Large intestine (tissue), 3 donors: ENCODE results near the gene ZNF614. TPM values are rescaled to one million over a fixed set of nuclear protein-coding genes. Genes with fewer than 3 reads are reported as not detected.
"Not testable (repeated sequence)": the region's sequence is repeated elsewhere in the genome, so short reads cannot be mapped to it uniquely, and the experiment has no call there.

Experiments used
- DNase-seq, 2 donors: peaks; one replicate each; pipeline versions ENCODE4 v3.0.0 to v3.0.0-alpha.2; 2013
- H3K27ac ChIP-seq: one replicate; pipeline ENCODE4 v1.5.1; 2013; ENCODE audit warnings: low read length
- H3K27me3 ChIP-seq: 2 replicates; pipeline ENCODE4 v1.6.1; 2013; ENCODE audit warnings: low read length; ENCODE audit not compliant: control insufficient read depth, insufficient read depth
- H3K36me3 ChIP-seq: 2 replicates; pipeline ENCODE4 v1.6.1; 2013; ENCODE audit warnings: low read length; ENCODE audit not compliant: control insufficient read depth, insufficient read depth
- H3K4me1 ChIP-seq: one replicate; pipeline ENCODE4 v1.6.1; 2013; ENCODE audit warnings: low read length; ENCODE audit not compliant: control insufficient read depth, insufficient read depth
- H3K4me3 ChIP-seq: one replicate; pipeline ENCODE4 v1.5.1; 2013; ENCODE audit warnings: low read length
- H3K9me3 ChIP-seq: one replicate; pipeline ENCODE4 v1.6.1; 2013; ENCODE audit warnings: mild to moderate bottlenecking, low read depth, low read length, moderate library complexity; ENCODE audit not compliant: control insufficient read depth
- WGBS: methylation state at CpG from one replicate; pipeline ENCODE4 v1.1.5; 2013; ENCODE audit warnings: low lambda C conversion rate; ENCODE audit not compliant: insufficient coverage; 5-methylcytosine and 5-hydroxymethylcytosine counted together
- polyA plus RNA-seq: library from polyadenylated mRNA; unstranded; fragments of 120-200 nt; gene quantifications from one replicate; pipeline ENCODE4 v1.2.1, GENCODE V29; 2013

Gene ZNF614
- polyA plus RNA-seq, 1 donor = 8.1 TPM

DNA sequence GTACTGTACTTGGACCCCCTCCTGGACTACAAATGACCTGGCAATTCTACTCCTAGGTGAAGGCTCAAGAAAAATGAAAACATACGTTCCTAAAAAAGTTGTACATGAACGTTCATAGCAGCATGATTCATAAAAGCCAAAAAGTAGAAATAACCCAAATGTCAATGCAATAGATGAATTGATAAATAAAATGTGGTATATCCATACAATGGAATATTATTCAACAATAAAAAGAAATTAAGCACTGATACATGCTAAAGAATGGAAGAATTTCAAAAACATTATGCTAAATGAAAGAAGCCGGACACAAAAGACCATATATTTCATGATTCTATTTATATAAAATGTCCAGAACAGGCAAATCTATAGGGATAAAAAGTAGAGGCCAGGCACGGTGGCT is 11.0 kb upstream of the ZNF614 start:
- 100% methylated on average over 3 of the region's 4 CpGs for WGBS
- H3K4me1 ChIP-seq = no peaks in the 10 kb centered on the region
- no peak overlapping the region for H3K27ac ChIP-seq
- H3K27me3 ChIP-seq = no peaks in the 10 kb centered on the region
- H3K4me3 ChIP-seq = no peak overlapping the region
- no peak for DNase-seq
- H3K9me3 ChIP-seq = peaks cover 46% of the 10 kb centered on the region
- peaks cover 74% of the 10 kb centered on the region for H3K36me3 ChIP-seq

- WGBS = 94% methylated on average over 5 of the region's 12 CpGs
- peaks cover 49% of the 10 kb centered on the region for H3K9me3 ChIP-seq
- DNase-seq = no peak
- no peaks in the 10 kb centered on the region for H3K4me1 ChIP-seq
- no peak overlapping the region for H3K27ac ChIP-seq
- H3K4me3 ChIP-seq = no peak overlapping the region
- H3K36me3 ChIP-seq = peaks cover 50% of the 10 kb centered on the region
- no peaks in the 10 kb centered on the region for H3K27me3 ChIP-seq
These were observed 6.0 kb upstream of the ZNF614 start for GRCh38 chr19:52034051-52034728.

GRCh38 chr19:52028780-52029123 is 573 bp upstream of the ZNF614 start:
- Histone ChIP-seq H3K27me3 (no peaks in the 10 kb centered on the region), H3K27ac (peak overlapping the region; percentile 97), H3K4me3 (peak overlapping the region; percentile 91), H3K9me3 (peaks cover 25% of the 10 kb centered on the region), H3K4me1 (no peaks in the 10 kb centered on the region), H3K36me3 (peaks cover 24% of the 10 kb centered on the region)
- no peak for DNase-seq
- no CpG with 5 or more reads among the region's 5 CpGs for WGBS

- not testable (repeated sequence) for H3K27me3 ChIP-seq, DNase-seq, H3K27ac ChIP-seq, H3K4me3 ChIP-seq, H3K4me1 ChIP-seq
- no CpG with 5 or more reads among the region's 15 CpGs for WGBS
- Histone ChIP-seq H3K9me3 (peaks cover 25% of the 10 kb centered on the region), H3K36me3 (peaks cover 38% of the 10 kb centered on the region)
These were observed 1.8 kb downstream of the ZNF614 start for GRCh38 chr19:52026255-52026990.

DNA sequence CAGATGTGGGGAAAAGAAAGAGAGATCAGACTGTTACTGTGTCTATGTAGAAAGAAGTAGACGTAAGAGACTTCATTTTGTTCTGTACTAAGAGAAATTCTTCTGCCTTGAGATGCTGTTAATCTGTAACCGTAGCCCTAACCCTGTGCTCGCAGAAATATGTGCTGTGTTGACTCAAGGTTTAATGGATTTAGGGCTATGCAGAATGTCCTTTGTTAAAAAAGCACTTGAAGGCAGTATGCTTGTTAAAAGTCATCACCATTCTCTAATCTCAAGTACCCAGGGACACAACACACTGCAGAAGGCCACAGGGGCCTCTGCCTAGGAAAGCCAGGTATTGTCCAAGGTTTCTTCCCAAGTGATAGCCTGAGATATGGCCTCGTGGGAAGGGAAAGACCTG is 3.7 kb downstream of the ZNF614 start:
- H3K4me3 ChIP-seq, H3K4me1 ChIP-seq, DNase-seq, H3K27ac ChIP-seq, H3K27me3 ChIP-seq: not testable (repeated sequence)
- Histone ChIP-seq H3K9me3 (peaks cover 29% of the 10 kb centered on the region), H3K36me3 (peaks cover 56% of the 10 kb centered on the region)
- 80% methylated on average over 2 of the region's 4 CpGs for WGBS

DNA sequence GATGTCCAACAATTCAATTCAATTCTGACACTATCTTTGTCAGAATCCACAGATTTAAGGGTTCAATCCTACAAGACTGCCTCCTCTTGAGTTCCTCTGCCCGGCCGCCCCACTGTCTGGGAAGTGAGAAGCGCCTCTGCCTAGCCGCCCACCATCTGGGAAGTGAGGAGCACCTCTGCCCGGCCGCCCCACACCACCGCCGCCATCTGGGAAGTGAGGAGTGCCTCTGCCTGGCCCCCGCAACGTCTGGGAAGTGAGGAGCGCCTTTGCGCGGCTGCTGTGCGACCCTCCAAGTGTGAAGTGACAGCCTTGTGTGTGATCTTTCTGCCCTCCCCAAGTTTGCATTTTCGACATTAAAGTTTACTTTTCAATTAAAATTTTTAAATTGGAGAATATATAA is 6.0 kb downstream of the ZNF614 start:
- Histone ChIP-seq H3K9me3 (peaks cover 42% of the 10 kb centered on the region), H3K4me3 (no peak overlapping the region), H3K27ac (no peak overlapping the region), H3K36me3 (peaks cover 71% of the 10 kb centered on the region), H3K27me3 (no peaks in the 10 kb centered on the region), H3K4me1 (no peaks in the 10 kb centered on the region)
- DNase-seq = no peak
- no CpG with 5 or more reads among the region's 15 CpGs for WGBS

DNA sequence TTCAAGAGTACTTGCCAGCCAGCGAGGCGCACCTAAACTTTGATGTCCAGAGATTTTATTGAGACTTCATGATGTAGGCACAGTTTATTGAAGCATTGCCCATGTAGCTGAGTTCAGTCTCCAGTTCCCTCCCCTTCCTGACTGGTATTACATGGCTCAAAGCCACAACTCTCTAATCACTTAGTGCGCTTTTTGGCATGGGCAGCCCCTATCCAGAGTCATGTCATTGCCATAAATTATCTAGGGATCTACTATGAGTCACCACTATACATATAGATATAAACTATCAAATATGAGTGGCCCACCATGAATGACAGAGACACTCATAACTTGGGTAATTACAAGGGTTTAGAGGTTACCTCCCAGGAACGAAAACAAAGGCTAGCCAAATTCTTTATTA is 7.7 kb downstream of the ZNF614 start:
- Histone ChIP-seq H3K36me3 (peaks cover 82% of the 10 kb centered on the region), H3K4me3 (no peak overlapping the region), H3K27me3 (no peaks in the 10 kb centered on the region), H3K9me3 (peaks cover 44% of the 10 kb centered on the region), H3K27ac (no peak overlapping the region), H3K4me1 (no peaks in the 10 kb centered on the region)
- no CpG with 5 or more reads among the region's 4 CpGs for WGBS
- no peak for DNase-seq

DNA sequence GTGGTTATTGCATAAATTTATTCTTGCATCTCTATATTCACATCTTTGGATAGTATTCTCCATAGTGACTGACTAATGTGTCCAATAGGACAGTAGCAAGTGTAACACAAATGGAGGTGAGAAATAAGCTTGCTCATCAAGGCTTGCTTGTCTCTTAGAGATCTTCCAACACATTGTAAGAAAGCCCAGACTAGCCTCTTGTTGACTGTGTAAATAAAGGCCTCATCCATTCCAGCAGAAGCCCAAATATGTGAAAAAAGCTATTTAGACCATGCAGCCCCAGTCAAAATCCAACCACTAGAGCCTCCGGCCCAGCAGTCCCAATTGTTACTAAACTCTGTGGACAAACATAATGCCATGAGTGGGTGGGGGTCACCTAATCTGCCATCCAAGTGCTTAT is 17.5 kb downstream of the ZNF614 start:
- Histone ChIP-seq H3K4me1 (peaks cover 3% of the 10 kb centered on the region), H3K27me3 (no peaks in the 10 kb centered on the region), H3K27ac (no peak overlapping the region), H3K4me3 (no peak overlapping the region), H3K36me3 (peaks cover 10% of the 10 kb centered on the region), H3K9me3 (peaks cover 24% of the 10 kb centered on the region)
- no CpG with 5 or more reads among the region's 1 CpG for WGBS
- no peak for DNase-seq

- WGBS = no CpG with 5 or more reads among the region's 44 CpGs
- Histone ChIP-seq H3K27ac (peak within 1 kb of the TSS; percentile 75), H3K36me3 (peaks cover 16% of the 10 kb centered on the region)
These were observed 20.2 kb downstream of the ZNF614 start, which contains the start of gene ZNF615 for GRCh38 chr19:52007806-52008557. Gene ZNF615, minus strand, starts transcription at chr19:52008211. Its CDS starts 4,500 bp downstream, at chr19:52003711.

DNA sequence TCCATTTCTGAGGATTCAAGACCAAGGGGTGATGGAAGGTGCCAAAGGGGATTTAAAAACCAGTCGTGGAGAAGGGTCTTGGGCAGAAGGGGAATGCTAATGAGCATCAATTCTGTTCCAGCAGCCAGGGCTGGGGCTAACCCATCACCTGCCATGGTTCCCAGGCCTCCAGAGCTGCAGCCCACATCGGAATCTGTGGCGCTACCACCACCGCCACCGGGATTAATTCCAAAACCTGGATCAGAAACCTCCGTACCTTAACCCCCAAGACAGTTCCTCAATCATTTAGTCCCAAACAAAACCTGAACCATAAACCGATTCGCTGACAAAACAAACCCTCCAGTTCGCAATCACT is 20.8 kb downstream of the ZNF614 start:
- Histone ChIP-seq H3K4me1 (peaks cover 3% of the 10 kb centered on the region), H3K9me3 (peaks cover 28% of the 10 kb centered on the region), H3K4me3 (peak overlapping the region; percentile 81), H3K27ac (peak overlapping the region; percentile 75), H3K36me3 (peaks cover 10% of the 10 kb centered on the region), H3K27me3 (no peaks in the 10 kb centered on the region)
- WGBS = no CpG with 5 or more reads among the region's 9 CpGs
- DNase-seq = peak in 1 of 2 donors; percentile 10

More at GRCh38 chr19:52007806-52008557, 20.2 kb downstream of the ZNF614 start, which contains the start of gene ZNF615:
- H3K4me1 ChIP-seq = peaks cover 3% of the 10 kb centered on the region
- H3K27me3 ChIP-seq = no peaks in the 10 kb centered on the region
- peak; percentile 89 to 95 for DNase-seq
- H3K9me3 ChIP-seq = peaks cover 27% of the 10 kb centered on the region
- H3K4me3 ChIP-seq = peak within 1 kb of the TSS; percentile 81
